HEK293T (cell line): Measurements from ENCODE around the gene RNLS.

ENCODE experiments used
- CTCF ChIA-PET: fragments of 350-600 bp; formaldehyde crosslinking; extraction: SDS; loops from one replicate; lab custom pipeline; 2021; ENCODE audit warnings: antibody characterized with exemption, inconsistent platforms; lab: Yijun Ruan, JAX
- POLR2A ChIA-PET: fragments of 350-600 bp; formaldehyde crosslinking; extraction: SDS; loops from one replicate; lab custom pipeline; 2020; ENCODE audit warnings: antibody characterized with exemption, inconsistent platforms; lab: Yijun Ruan, JAX
- DNase-seq: peaks from one replicate; pipeline ENCODE4 v3.0.0; 2012; ENCODE audit warnings: mixed read lengths; ENCODE audit errors: extremely low spot score
- ARNT ChIP-seq: fragments of 450-650 bp; IDR thresholded peaks from 2 replicates; pipeline ENCODE4 v1.6.1; 2017; ENCODE audit warnings: mild to moderate bottlenecking
- BHLHE40 ChIP-seq: fragments of 450-650 bp; IDR thresholded peaks from 2 replicates; pipeline ENCODE4 v1.6.1; 2016; ENCODE audit warnings: mild to moderate bottlenecking, moderate library complexity, borderline replicate concordance
- CTBP1 ChIP-seq: fragments of 450-650 bp; IDR thresholded peaks from 2 replicates; pipeline ENCODE4 v1.6.1; 2016; ENCODE audit warnings: borderline replicate concordance
- ELF4 ChIP-seq: fragments of 450-650 bp; IDR thresholded peaks from 2 replicates; pipeline ENCODE4 v1.6.1; 2017; ENCODE audit warnings: antibody characterized with exemption
- FOXA1 ChIP-seq: fragments of 450-650 bp; IDR thresholded peaks from 2 replicates; pipeline ENCODE4 v1.6.1; 2016; ENCODE audit warnings: mild to moderate bottlenecking
- FOXK2 ChIP-seq: fragments of 450-650 bp; IDR thresholded peaks from 2 replicates; pipeline ENCODE4 v1.6.1; 2016; ENCODE audit warnings: mild to moderate bottlenecking
- FOXM1 ChIP-seq: fragments of 450-650 bp; IDR thresholded peaks from 2 replicates; pipeline ENCODE4 v1.6.1; 2017; ENCODE audit warnings: mild to moderate bottlenecking, borderline replicate concordance
- HDGF ChIP-seq: fragments of 450-650 bp; IDR thresholded peaks from 2 replicates; pipeline ENCODE4 v1.6.1; 2017; ENCODE audit warnings: antibody characterized with exemption, borderline replicate concordance
- L3MBTL2 ChIP-seq: fragments of 450-650 bp; conservative IDR thresholded peaks from 2 replicates; pipeline ENCODE4 v1.6.1; 2016; ENCODE audit warnings: mild to moderate bottlenecking
- LEF1 ChIP-seq: fragments of 450-650 bp; IDR thresholded peaks from 2 replicates; pipeline ENCODE4 v1.6.1; 2017; ENCODE audit warnings: mild to moderate bottlenecking, borderline replicate concordance
- NFRKB ChIP-seq: fragments of 450-650 bp; IDR thresholded peaks from 2 replicates; pipeline ENCODE4 v1.6.1; 2016; ENCODE audit warnings: mild to moderate bottlenecking, moderate library complexity
- PKNOX1 ChIP-seq: fragments of 450-650 bp; IDR thresholded peaks from 2 replicates; pipeline ENCODE4 v1.6.1; 2016
- SP1 ChIP-seq: fragments of 450-650 bp; IDR thresholded peaks from 2 replicates; pipeline ENCODE4 v1.6.1; 2017
- SUZ12 ChIP-seq: fragments of 450-650 bp; IDR thresholded peaks from 2 replicates; pipeline ENCODE4 v1.6.1; 2016; ENCODE audit warnings: mild to moderate bottlenecking
- TARDBP ChIP-seq: fragments of 450-650 bp; IDR thresholded peaks from 2 replicates; pipeline ENCODE4 v1.6.1; 2016
- ZNF384 ChIP-seq: fragments of 450-650 bp; IDR thresholded peaks from 2 replicates; pipeline ENCODE4 v1.6.1; 2016

Gene RNLS

GRCh38 chr10:88238615-88238914, 344.6 kb downstream of the RNLS start:
- CTCF ChIA-PET: interaction anchor here (0.8 kb wide), 1 partner anchor 77 kb away, joined by 3 read pairs; no protein-coding TSS in a partner anchor

GRCh38 chr10:88237896-88238614, 345.1 kb downstream of the RNLS start:
- TF ChIP-seq TARDBP (no peak), BHLHE40 (no peak), SUZ12 (no peak), FOXM1 (no peak), CTBP1 (no peak), ARNT (no peak), L3MBTL2 (no peak), SP1 (no peak), ZNF384 (no peak), FOXA1 (no peak), HDGF (no peak), PKNOX1 (no peak), FOXK2 (no peak), ELF4 (no peak), LEF1 (no peak), NFRKB (no peak)
- no peak for DNase-seq
- POLR2A ChIA-PET: no interaction called here
- CTCF ChIA-PET: interaction anchor here (0.8 kb wide), 1 partner anchor 78 kb away, joined by 3 read pairs; no protein-coding TSS in a partner anchor

More at GRCh38 chr10:88238615-88238914, 344.6 kb downstream of the RNLS start:
- no peak for TF ChIP-seq NFRKB
- POLR2A ChIA-PET: no interaction called here
- no peak for DNase-seq

- CTCF ChIA-PET: no interaction called here
- POLR2A ChIA-PET: no interaction called here
Observed at GRCh38 chr10:88236121-88236743, 346.9 kb downstream of the RNLS start.

GRCh38 chr10:88234297-88234696, 348.8 kb downstream of the RNLS start:
- no peak for TF ChIP-seq FOXM1
- no peak for TF ChIP-seq L3MBTL2
- TF ChIP-seq HDGF: no peak
- no peak for TF ChIP-seq ARNT
- no peak for TF ChIP-seq ELF4
- no peak for TF ChIP-seq LEF1
- no peak for TF ChIP-seq TARDBP
- no peak for TF ChIP-seq FOXA1
- TF ChIP-seq NFRKB: no peak
- no peak for TF ChIP-seq CTBP1
- DNase-seq: no peak
- ChIA-PET CTCF (no interaction called here), POLR2A (no interaction called here)

More at GRCh38 chr10:88236121-88236743, 346.9 kb downstream of the RNLS start:
- DNase-seq: no peak
- TF ChIP-seq PKNOX1 (no peak), BHLHE40 (no peak), NFRKB (no peak), FOXA1 (no peak), FOXK2 (no peak), LEF1 (no peak)

GRCh38 chr10:88233870-88234269, 349.2 kb downstream of the RNLS start:
- ChIA-PET POLR2A (no interaction called here), CTCF (no interaction called here)
- TF ChIP-seq HDGF (no peak), SP1 (no peak), NFRKB (no peak), ARNT (no peak), CTBP1 (no peak), LEF1 (no peak), PKNOX1 (no peak), BHLHE40 (no peak), FOXA1 (no peak), ZNF384 (no peak), SUZ12 (no peak), FOXM1 (no peak), TARDBP (no peak)
- DNase-seq: no peak

GRCh38 chr10:88232983-88233543, 350.1 kb downstream of the RNLS start:
- CTCF ChIA-PET: no interaction called here
- POLR2A ChIA-PET: no interaction called here
- TF ChIP-seq NFRKB (no peak), L3MBTL2 (no peak), FOXK2 (no peak), PKNOX1 (no peak), BHLHE40 (no peak), SP1 (no peak), HDGF (no peak), SUZ12 (no peak), FOXA1 (no peak), ZNF384 (no peak), ARNT (no peak), ELF4 (no peak), TARDBP (no peak), LEF1 (no peak)
- DNase-seq: no peak
